Loucy (cell line): ENCODE results near the gene SCYL1.

Experiments used
- CTCF ChIP-seq: fragments of 200-600 bp; sonication (generic); conservative IDR thresholded peaks from 2 replicates; pipeline ENCODE4 v1.5.1; 2014; ENCODE audit warnings: mild to moderate bottlenecking, antibody characterized with exemption, low read length
- EZH2phosphoT487 ChIP-seq: fragments of 200-600 bp; IDR thresholded peaks from 2 replicates; pipeline ENCODE4 v1.6.1; 2018; ENCODE audit warnings: antibody characterized with exemption, mild to moderate bottlenecking, moderate library complexity, borderline replicate concordance

GRCh38 chr11:65524741-65525545 lies at the start of gene SCYL1:
- TF ChIP-seq CTCF: no peak
- no peak for TF ChIP-seq EZH2phosphoT487
